H9 (cell line): ENCODE data around the gene WHAMM. TPM values are rescaled to one million over a fixed set of nuclear protein-coding genes. Genes with fewer than 3 reads are reported as not detected.

Experiments used
- DNase-seq: peaks from one replicate; pipeline ENCODE4 v3.0.0-alpha.2; 2017
- H2AFZ ChIP-seq: one replicate; pipeline ENCODE4 v1.6.1; 2013; ENCODE audit warnings: mild to moderate bottlenecking, low read length, control low read depth, moderate library complexity
- H2AK5ac ChIP-seq: 2 replicates; pipeline ENCODE4 v1.6.1; 2013; ENCODE audit warnings: low read length, control low read depth, mixed read lengths; ENCODE audit not compliant: insufficient read length
- H2BK120ac ChIP-seq: one replicate; pipeline ENCODE4 v1.6.1; 2013; ENCODE audit warnings: low read depth, mild to moderate bottlenecking, low read length, control low read depth, inconsistent platforms; ENCODE audit not compliant: poor library complexity, severe bottlenecking
- H2BK12ac ChIP-seq: 2 replicates; pipeline ENCODE4 v1.6.1; 2013; ENCODE audit warnings: low read length, control low read depth, mixed read lengths, low read depth; ENCODE audit not compliant: insufficient read length
- H2BK15ac ChIP-seq: 2 replicates; pipeline ENCODE4 v1.6.1; 2013; ENCODE audit warnings: low read depth, low read length, control low read depth
- H2BK20ac ChIP-seq: one replicate; pipeline ENCODE4 v1.6.1; 2013; ENCODE audit warnings: low read depth, mild to moderate bottlenecking, low read length, control low read depth, inconsistent platforms; ENCODE audit not compliant: poor library complexity, severe bottlenecking
- H2BK5ac ChIP-seq: 2 replicates; pipeline ENCODE4 v1.6.1; 2013; ENCODE audit warnings: low read length, control low read depth, mixed read lengths; ENCODE audit not compliant: insufficient read length
- H3K14ac ChIP-seq: 2 replicates; pipeline ENCODE4 v1.6.1; 2013; ENCODE audit warnings: low read length, control low read depth; ENCODE audit not compliant: insufficient read depth
- H3K18ac ChIP-seq: 2 replicates; pipeline ENCODE4 v1.6.1; 2013; ENCODE audit warnings: low read depth, mild to moderate bottlenecking, mixed read lengths, low read length, control low read depth; ENCODE audit not compliant: insufficient read length
- H3K23ac ChIP-seq: 2 replicates; pipeline ENCODE4 v1.6.1; 2013; ENCODE audit warnings: low read length, control low read depth, mixed read lengths, low read depth; ENCODE audit not compliant: insufficient read length
- H3K23me2 ChIP-seq: 2 replicates; pipeline ENCODE4 v1.6.1; 2013; ENCODE audit warnings: low read depth, mild to moderate bottlenecking, mixed read lengths, low read length, control low read depth; ENCODE audit not compliant: insufficient read length, poor library complexity, severe bottlenecking
- H3K27ac ChIP-seq: 2 replicates; pipeline ENCODE4 v1.5.1; 2013; ENCODE audit warnings: low read length, control low read depth, mixed read lengths, low read depth; ENCODE audit not compliant: insufficient read length
- H3K27me3 ChIP-seq: 2 replicates; pipeline ENCODE4 v1.6.1; 2013; ENCODE audit warnings: low read length, control low read depth, inconsistent platforms; ENCODE audit not compliant: insufficient read depth
- H3K4ac ChIP-seq: 2 replicates; pipeline ENCODE4 v1.6.1; 2013; ENCODE audit warnings: low read depth, mild to moderate bottlenecking, control low read depth, inconsistent platforms, low read length, moderate library complexity
- H3K4me1 ChIP-seq: 2 replicates; pipeline ENCODE4 v1.6.1; 2013; ENCODE audit warnings: low read length, control low read depth, inconsistent platforms; ENCODE audit not compliant: insufficient read depth
- H3K4me2 ChIP-seq: 2 replicates; pipeline ENCODE4 v1.6.1; 2013; ENCODE audit warnings: low read length, control low read depth, mixed read lengths; ENCODE audit not compliant: insufficient read length, insufficient read depth
- H3K56ac ChIP-seq: 2 replicates; pipeline ENCODE4 v1.6.1; 2013; ENCODE audit warnings: low read depth, mild to moderate bottlenecking, mixed read lengths, low read length, control low read depth; ENCODE audit not compliant: insufficient read length
- H3K79me1 ChIP-seq: 2 replicates; pipeline ENCODE4 v1.6.1; 2013; ENCODE audit warnings: low read depth, mild to moderate bottlenecking, moderate library complexity, low read length, control low read depth, inconsistent platforms; ENCODE audit not compliant: insufficient read depth, poor library complexity, severe bottlenecking
- H3K79me2 ChIP-seq: 2 replicates; pipeline ENCODE4 v1.6.1; 2013; ENCODE audit warnings: low read length, control low read depth, inconsistent platforms; ENCODE audit not compliant: insufficient read depth
- H3K9ac ChIP-seq: 2 replicates; pipeline ENCODE4 v1.6.1; 2013; ENCODE audit warnings: low read length, control low read depth, mixed read lengths; ENCODE audit not compliant: insufficient read length; ENCODE audit errors: extremely low read depth
- H3K9me3 ChIP-seq: one replicate; pipeline ENCODE4 v1.6.1; 2013; ENCODE audit warnings: low read depth, low read length, inconsistent platforms; ENCODE audit not compliant: control insufficient read depth
- H3T11ph ChIP-seq: one replicate; pipeline ENCODE4 v1.6.1; 2013; ENCODE audit warnings: mild to moderate bottlenecking, low read length, control low read depth, inconsistent platforms
- H4K20me1 ChIP-seq: one replicate; pipeline ENCODE4 v1.6.1; 2013; ENCODE audit not compliant: control insufficient read depth, insufficient read length, insufficient read depth
- H4K5ac ChIP-seq: 2 replicates; pipeline ENCODE4 v1.6.1; 2013; ENCODE audit warnings: low read depth, mild to moderate bottlenecking, mixed read lengths, low read length, control low read depth; ENCODE audit not compliant: insufficient read length
- H4K8ac ChIP-seq: replicated peaks from 2 replicates; pipeline ENCODE4 v1.6.1; 2013; ENCODE audit warnings: low read length, control low read depth, mixed read lengths, low read depth; ENCODE audit not compliant: insufficient read length
- H4K91ac ChIP-seq: 2 replicates; pipeline ENCODE4 v1.6.1; 2013; ENCODE audit warnings: low read depth, mild to moderate bottlenecking, moderate library complexity, mixed read lengths, low read length, control low read depth; ENCODE audit not compliant: insufficient read length
- H3K27ac Mint-ChIP-seq, 3 experiments: 2 replicates in 2 of 3; 3 replicates in 1 of 3; pipeline ENCODE4 v1.8.0; 2020 to 2021; ENCODE audit warnings: mixed read lengths in 3 of 3, mild to moderate bottlenecking in 1 of 3, moderate library complexity in 1 of 3
- H3K27me3 Mint-ChIP-seq: 2 replicates; pipeline ENCODE4 v1.8.0; 2021; ENCODE audit warnings: low read depth, mild to moderate bottlenecking, moderate library complexity, mixed read lengths
- H3K36me3 Mint-ChIP-seq, 3 experiments: 2 replicates in 2 of 3; 3 replicates in 1 of 3; pipeline ENCODE4 v1.8.0; 2020 to 2021; ENCODE audit warnings: low read depth in 3 of 3, mixed read lengths in 3 of 3; ENCODE audit not compliant: insufficient read depth in 1 of 3
- H3K4me1 Mint-ChIP-seq, 2 experiments: 2 replicates each; pipeline ENCODE4 v1.8.0; 2020; ENCODE audit warnings: mixed read lengths in 2 of 2
- H3K4me3 Mint-ChIP-seq, 2 experiments: 2 replicates in 1 of 2; 3 replicates in 1 of 2; pipeline ENCODE4 v1.8.0; 2020 to 2021; ENCODE audit warnings: mild to moderate bottlenecking in 2 of 2, mixed read lengths in 2 of 2, moderate library complexity in 1 of 2
- H3K9me3 Mint-ChIP-seq, 2 experiments: 2 replicates in 1 of 2; 3 replicates in 1 of 2; pipeline ENCODE4 v1.8.0; 2020; ENCODE audit warnings: mild to moderate bottlenecking in 2 of 2, mixed read lengths in 2 of 2, moderate library complexity in 1 of 2
- WGBS: extraction: QIAGEN DNeasy Blood & Tissue Kit; methylation state at CpG from one replicate; pipeline ENCODE4 v1.1.7; 2013; ENCODE audit warnings: missing lambda C conversion rate, low lambda C conversion rate, mixed read lengths; ENCODE audit not compliant: insufficient read length; ENCODE audit errors: extremely low coverage; 5-methylcytosine and 5-hydroxymethylcytosine counted together
- total RNA-seq: library from RNA; stranded (reverse); gene quantifications from 2 replicates; pipeline ENCODE4 v1.2.1, GENCODE V29; 2021
- TF ChIP-seq, protein P1 (sequence below): fragments of 200-600 bp; sonication (generic); conservative IDR thresholded peaks from 3 replicates; pipeline ENCODE4 v1.8.0; 2021; ENCODE audit warnings: antibody characterized with exemption, mild to moderate bottlenecking

WHAMM gene
- total RNA-seq, 1 experiment from 2014 or later, result 3.0 TPM

DNA sequence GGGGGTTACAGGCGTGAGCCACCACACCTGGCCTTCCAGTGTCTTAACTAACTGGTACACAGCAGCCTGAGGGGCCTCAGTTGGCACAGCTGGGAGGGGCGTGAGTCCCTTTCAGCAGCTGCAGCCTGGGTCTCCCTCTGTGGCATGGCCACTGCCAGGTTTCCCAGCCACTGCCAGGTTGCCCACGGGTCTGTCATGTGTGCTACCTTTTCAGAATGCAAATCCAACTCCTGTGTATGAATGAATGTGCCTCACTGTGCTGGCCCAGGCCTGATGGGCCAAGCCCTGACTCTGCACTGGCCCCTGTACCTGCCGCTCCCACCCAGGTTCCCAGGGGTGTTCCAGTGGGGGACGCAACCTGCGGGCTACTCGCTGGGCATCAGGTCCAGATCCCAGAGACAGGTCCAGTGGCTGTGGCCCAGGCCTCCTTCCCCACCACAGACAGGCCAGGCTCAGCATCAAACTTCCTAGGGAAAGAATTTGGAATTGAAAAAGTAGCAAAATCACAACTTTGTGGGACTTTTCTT lies 26.0 kb downstream of the WHAMM start:
- H3K36me3 Mint-ChIP-seq, result peaks cover 16 to 43% (median 32%) of the 10 kb centered on the region in 3 experiments; a peak in 6 of 7 replicates
- TF ChIP-seq, protein P1, sequence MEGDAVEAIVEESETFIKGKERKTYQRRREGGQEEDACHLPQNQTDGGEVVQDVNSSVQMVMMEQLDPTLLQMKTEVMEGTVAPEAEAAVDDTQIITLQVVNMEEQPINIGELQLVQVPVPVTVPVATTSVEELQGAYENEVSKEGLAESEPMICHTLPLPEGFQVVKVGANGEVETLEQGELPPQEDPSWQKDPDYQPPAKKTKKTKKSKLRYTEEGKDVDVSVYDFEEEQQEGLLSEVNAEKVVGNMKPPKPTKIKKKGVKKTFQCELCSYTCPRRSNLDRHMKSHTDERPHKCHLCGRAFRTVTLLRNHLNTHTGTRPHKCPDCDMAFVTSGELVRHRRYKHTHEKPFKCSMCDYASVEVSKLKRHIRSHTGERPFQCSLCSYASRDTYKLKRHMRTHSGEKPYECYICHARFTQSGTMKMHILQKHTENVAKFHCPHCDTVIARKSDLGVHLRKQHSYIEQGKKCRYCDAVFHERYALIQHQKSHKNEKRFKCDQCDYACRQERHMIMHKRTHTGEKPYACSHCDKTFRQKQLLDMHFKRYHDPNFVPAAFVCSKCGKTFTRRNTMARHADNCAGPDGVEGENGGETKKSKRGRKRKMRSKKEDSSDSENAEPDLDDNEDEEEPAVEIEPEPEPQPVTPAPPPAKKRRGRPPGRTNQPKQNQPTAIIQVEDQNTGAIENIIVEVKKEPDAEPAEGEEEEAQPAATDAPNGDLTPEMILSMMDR, result no peak
- H2BK15ac ChIP-seq, result no peak overlapping the region
- H2BK120ac ChIP-seq, result no peak overlapping the region
- no peak overlapping the region for H3K18ac ChIP-seq
- no peak overlapping the region for H3K23ac ChIP-seq
- H3T11ph ChIP-seq, result no peak overlapping the region
- no peaks in the 10 kb centered on the region for H3K9me3 Mint-ChIP-seq
- H3K23me2 ChIP-seq, result no peaks in the 10 kb centered on the region
- no peak overlapping the region for H2AFZ ChIP-seq
- no peak overlapping the region for H2BK20ac ChIP-seq
- H3K4ac ChIP-seq, result no peak overlapping the region
- H4K20me1 ChIP-seq, result no peaks in the 10 kb centered on the region
- H3K27ac Mint-ChIP-seq, result no peak overlapping the region
- H3K9me3 ChIP-seq, result no peaks in the 10 kb centered on the region
- no peak overlapping the region for H3K4me2 ChIP-seq
- H4K91ac ChIP-seq, result no peak overlapping the region
- no CpG with 5 or more reads among the region's 7 CpGs for WGBS
- no peaks in the 10 kb centered on the region for H3K79me1 ChIP-seq
- H3K27ac ChIP-seq, result no peak overlapping the region
- H4K5ac ChIP-seq, result no peak overlapping the region
- no peaks in the 10 kb centered on the region for H3K4me1 ChIP-seq
- no peaks in the 10 kb centered on the region for H3K4me1 Mint-ChIP-seq
- H3K56ac ChIP-seq, result no peak overlapping the region
- H2BK12ac ChIP-seq, result no peak overlapping the region
- H3K4me3 Mint-ChIP-seq, result no peak overlapping the region
- H4K8ac ChIP-seq, result no peak overlapping the region
- H2AK5ac ChIP-seq, result no peak overlapping the region
- H3K27me3 ChIP-seq, result no peaks in the 10 kb centered on the region
- no peaks in the 10 kb centered on the region for H3K27me3 Mint-ChIP-seq
- H3K79me2 ChIP-seq, result no peaks in the 10 kb centered on the region
- no peak overlapping the region for H3K9ac ChIP-seq
- DNase-seq, result no peak
- H2BK5ac ChIP-seq, result no peak overlapping the region
- no peak overlapping the region for H3K14ac ChIP-seq
